T47D (cell line): Measurements from ENCODE around the gene CTSD.
"Not testable (repeated sequence)": the region's sequence is repeated elsewhere in the genome, so short reads cannot be mapped to it uniquely, and the experiment has no call there.

Experiments
- DNase-seq, 2 experiments: peaks; one replicate each; pipeline versions ENCODE4 v3.0.0 to v3.0.0-alpha.2; 2011 to 2012; ENCODE audit warnings: low read depth in 1 of 2, low spot score in 1 of 2
- JUND ChIP-seq: IDR thresholded peaks from 2 replicates; pipeline ENCODE4 v1.6.1; 2012; ENCODE audit warnings: low read depth
- in situ Hi-C: cut with HindIII; loops from 2 replicates; pipeline ENCODE4 v1.10.0; 2016; ENCODE audit warnings: low sequenced_read_pairs, low pct_unique_long_range_greater_than_20kb

CTSD gene

DNA sequence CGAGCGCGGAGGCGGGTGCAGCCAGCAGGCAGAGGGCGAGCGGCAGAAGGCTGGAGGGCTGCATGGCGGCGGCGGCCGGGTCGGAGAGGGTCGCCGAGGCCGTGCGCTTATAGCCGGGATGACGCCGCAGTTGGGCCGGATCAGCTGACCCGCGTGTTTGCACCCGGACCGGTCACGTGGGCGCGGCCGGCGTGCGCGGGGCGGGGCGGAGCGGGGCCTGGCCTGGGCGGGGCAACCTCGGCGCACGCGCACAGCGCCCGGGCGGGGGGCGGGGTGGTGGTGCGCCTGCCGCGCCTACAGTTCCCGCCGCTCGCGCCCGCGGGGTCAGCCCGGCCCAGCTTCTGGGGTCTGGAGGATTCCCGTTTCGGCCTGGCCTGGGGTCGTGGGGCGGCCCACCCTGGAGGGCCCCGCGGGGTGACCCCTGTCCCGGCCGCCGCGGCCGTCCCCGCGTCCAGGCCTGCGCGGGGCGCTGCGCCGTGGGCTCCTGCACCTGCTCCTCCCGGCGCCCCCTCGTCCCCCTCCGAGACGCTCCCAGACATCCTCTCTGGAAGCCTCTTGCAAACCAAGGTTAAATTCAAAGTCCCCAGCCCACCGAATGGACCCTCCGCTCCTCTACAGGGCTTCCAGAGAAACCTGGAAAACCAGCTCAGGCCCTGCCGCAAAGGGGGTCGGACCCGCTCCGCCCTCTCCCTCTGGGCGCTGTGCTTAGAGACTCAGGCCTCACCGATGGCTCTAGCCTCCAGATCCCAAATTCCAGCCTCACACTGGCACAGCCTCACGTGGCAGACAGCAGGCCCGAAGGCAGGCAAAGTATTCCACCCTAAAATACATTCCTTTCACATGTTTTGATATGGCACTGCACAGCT, at the start of gene CTSD:
CTSD (minus strand) TSS at position 132 of the 866 bp plus-strand sequence; CDS start at position 64, 68 bp downstream.
- in situ Hi-C loops = no loop called here
- peak; percentile 89 to 94 for DNase-seq

GRCh38 chr11:1813356-1813755, 49.6 kb upstream of the CTSD start:
- in situ Hi-C loops, DNase-seq: not testable (repeated sequence)

More for the DNA sequence above, at the start of gene CTSD:
- no peak for TF ChIP-seq JUND

- no peak for DNase-seq
- in situ Hi-C loops = no loop called here
- TF ChIP-seq JUND = no peak
Observed at GRCh38 chr11:1812801-1813200, 49.1 kb upstream of the CTSD start.

GRCh38 chr11:1812274-1812673, 48.5 kb upstream of the CTSD start:
- in situ Hi-C loops = no loop called here
- no peak for TF ChIP-seq JUND
- DNase-seq = no peak

- TF ChIP-seq JUND = no peak
- in situ Hi-C loops = no loop called here
- DNase-seq = no peak
Observed at GRCh38 chr11:1810761-1811160, 47.0 kb upstream of the CTSD start.

DNA sequence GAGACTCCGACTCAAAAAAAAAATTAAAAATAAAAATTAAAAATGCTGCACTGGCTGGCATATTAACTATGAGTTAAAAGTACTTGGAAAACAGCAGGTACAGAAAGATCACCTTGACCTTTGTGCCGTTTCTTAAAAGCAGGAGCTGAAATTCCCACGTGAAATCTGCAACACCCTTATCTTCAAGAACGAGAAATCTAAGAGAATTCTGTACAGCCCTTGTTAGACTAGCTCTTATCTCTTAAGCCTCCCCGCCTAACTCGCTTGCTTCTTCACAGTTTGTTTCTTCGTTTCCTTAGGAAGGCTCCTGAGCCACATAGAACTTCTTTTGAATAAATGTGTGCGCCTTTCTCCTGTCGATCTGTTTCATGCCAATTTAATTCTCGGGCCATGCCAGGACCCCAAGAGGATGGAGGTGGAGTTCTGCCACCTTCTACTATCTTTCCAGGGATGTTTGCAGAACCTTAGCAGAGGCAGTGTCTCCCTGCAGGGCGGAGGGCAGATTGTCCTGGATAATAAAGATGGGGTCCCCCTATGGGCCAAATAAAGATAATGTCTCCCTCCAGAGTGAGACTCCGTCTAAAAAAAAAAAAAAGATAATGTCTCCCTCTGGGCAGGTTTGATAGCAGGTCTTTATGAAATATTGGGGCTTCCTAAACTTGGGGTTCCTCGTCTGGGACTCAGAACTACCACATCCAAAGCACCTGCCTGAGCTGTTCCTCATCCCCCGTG, 43.7 kb upstream of the CTSD start:
- no peak for DNase-seq
- no peak for TF ChIP-seq JUND
- in situ Hi-C loops = no loop called here

DNA sequence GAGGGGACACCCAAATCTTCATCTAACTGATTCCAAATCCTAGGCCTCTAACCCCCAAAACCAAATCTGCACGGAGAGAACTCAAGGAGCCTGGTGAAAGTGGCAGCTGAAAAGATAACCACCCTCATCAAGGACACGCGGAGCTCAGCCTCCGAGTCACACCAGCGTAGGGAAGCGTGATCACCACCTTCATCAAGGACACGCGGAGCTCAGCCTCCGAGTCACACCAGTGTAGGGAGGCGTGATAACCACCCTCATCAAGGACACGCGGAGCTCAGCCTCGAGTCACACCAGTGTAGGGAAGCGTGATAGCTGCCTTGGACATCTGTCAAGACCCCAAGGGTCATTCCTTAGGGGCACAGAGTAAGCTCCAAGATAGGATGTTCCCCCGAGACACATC, 41.8 kb upstream of the CTSD start:
- no peak for DNase-seq
- no peak for TF ChIP-seq JUND
- in situ Hi-C loops = no loop called here

DNA sequence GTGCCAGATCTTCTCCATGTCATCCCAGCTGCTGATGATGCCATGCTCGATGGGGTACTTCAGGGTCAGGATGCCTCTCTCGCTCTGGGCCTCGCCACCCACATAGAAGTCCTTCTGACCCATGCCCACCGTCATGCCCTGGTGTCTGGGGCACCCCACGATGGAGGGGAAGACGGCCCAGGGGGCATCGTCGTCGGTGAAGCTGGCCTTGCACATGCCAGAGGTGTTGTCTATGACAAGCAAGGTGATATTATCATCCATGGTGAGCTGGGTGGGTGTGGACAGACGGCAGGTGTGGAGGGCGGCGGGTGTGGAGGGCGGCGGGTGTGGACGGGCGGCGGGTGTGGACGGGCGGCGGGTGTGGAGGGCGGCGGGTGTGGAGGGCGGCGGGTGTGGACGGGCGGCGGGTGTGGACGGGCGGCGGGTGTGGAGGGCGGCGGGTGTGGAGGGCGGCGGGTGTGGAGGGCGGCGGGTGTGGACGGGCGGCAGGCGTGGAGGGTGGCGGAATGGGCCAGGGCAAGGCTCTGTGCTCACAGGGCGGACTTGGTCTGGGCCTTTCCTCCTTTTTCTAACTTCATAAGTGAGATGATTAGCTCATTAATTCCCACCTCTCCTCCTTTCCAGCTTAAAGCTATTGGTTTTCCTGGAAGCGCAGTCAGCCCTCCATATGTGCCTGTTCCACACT, 40.2 kb upstream of the CTSD start:
- DNase-seq, in situ Hi-C loops: not testable (repeated sequence)

GRCh38 chr11:1803246-1803645, 39.5 kb upstream of the CTSD start:
- DNase-seq = no peak
- in situ Hi-C loops = no loop called here
- no peak for TF ChIP-seq JUND

DNA sequence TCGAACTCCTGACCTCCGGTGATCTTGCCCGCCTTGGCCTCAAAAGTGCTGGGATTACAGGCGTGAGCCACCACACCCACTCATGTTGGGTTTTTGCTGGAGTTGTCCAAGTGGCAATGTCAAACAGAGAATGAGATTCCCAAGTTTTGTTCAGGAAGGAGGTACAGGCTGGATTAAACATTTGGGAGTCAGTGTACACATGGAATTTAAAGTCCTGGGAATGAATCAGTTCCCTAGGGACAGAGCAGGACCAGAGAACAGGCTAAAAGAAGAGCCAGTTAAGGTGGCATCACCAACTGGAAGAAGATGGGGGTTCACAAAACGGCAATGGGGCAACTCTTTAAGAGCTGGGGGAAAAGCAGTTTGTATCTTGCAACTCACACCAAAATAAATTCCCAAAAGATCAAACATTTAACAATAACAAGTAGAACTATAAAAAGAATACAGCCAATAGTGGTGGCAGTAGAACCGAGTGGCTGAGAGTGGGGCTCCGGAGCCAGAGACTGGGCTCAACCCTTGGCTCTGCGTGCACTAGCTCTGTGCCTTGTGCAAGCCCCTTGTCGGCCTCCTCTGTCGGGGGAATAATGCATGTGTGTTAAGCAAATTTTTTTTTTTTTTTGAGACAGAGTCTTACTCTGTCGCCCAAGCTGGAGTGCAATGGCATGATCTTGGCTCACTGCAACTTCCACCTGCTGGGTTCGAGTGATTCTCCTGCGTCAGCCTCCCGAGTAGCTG, 33.8 kb upstream of the CTSD start:
- in situ Hi-C loops = no loop called here
- DNase-seq = peak in 1 of 2 experiments; percentile 41
- TF ChIP-seq JUND = no peak

DNA sequence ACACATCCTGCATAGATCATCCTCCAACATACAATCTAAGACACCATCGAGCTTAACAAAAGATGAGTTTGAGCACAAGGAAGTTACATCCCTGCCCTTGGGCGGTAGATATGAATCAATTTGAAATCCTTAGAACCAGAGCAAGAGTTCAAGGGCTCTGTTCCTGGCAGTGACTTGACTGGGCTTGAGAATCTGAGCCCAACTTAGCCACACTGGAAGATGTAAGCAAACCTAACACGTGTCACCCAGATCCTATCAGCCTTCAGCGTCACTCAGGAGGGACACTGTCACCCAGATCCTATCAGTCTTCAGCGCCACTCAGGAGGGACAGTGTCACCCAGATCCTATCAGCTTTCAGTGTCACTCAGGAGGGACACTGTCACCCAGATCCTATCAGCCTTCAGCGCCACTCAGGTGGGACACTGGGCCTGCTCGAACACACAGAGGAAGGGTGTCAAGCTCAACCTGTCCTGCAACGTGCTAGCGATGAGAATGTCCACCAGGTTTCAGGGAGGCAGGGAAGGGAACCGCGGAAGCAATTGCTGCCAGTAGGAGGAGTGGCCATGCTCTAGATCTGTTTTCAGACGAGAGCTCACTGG, 32.8 kb upstream of the CTSD start:
- peak; percentile 39 to 100 for DNase-seq
- TF ChIP-seq JUND = peak; percentile 96; the same call in 1 of the 2 replicates
- in situ Hi-C loops = no loop called here

DNA sequence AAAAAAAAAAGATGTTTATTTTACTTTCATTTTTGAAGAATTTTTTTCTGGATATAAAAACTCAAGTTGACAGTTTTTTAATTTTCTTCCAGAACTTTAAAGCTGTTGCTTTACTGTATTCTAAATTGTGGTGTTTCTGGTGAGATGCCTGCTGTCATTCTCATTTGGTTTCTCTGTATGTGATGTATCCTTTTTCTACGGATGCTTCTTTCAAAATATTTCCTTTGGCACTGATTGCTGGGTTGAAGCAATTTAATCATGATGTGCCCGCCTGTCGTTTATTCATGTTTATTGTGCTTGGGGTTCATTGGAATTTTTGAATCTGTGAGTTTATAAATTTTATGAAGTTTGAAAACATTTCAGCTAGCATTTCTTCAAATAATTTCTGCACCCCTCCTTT, 29.4 kb upstream of the CTSD start:
- DNase-seq = no peak
- no peak for TF ChIP-seq JUND
- in situ Hi-C loops = no loop called here
